Activated T-cell treated with anti-CD3 and anti-CD28 coated beads, Interleukin-2, amount 50 U/mL, for 4 hours (primary cell): ENCODE measurements around the gene KCNQ1. TPM values are rescaled to one million over a fixed set of nuclear protein-coding genes. Genes with fewer than 3 reads are reported as not detected.

ENCODE experiments used
- ATAC-seq, 2 donors: fragments of 200-7000 bp; cut with Tn5 transposase; one replicate each; pipeline ENCODE4 v1.10.0; 2021
- DNase-seq: peaks from one replicate; pipeline ENCODE4 v3.0.0-alpha.2; 2020
- H3K27me3 Mint-ChIP-seq: one replicate; pipeline ENCODE4 v1.8.0; 2021; ENCODE audit warnings: low read depth, mixed read lengths
- H3K36me3 Mint-ChIP-seq: one replicate; pipeline ENCODE4 v1.8.0; 2022; ENCODE audit warnings: mixed read lengths; ENCODE audit not compliant: insufficient read depth
- H3K4me1 Mint-ChIP-seq: one replicate; pipeline ENCODE4 v1.8.0; 2021; ENCODE audit warnings: low read depth, mixed read lengths
- H3K4me3 Mint-ChIP-seq: one replicate; pipeline ENCODE4 v1.8.0; 2021; ENCODE audit warnings: mild to moderate bottlenecking, moderate library complexity, mixed read lengths
- H3K9me3 Mint-ChIP-seq: one replicate; pipeline ENCODE4 v1.8.0; 2021; ENCODE audit warnings: mixed read lengths
- total RNA-seq, 3 donors: library from RNA; stranded (reverse); gene quantifications; one replicate each; pipeline ENCODE4 v1.2.1, GENCODE V29; 2021

KCNQ1 gene
- total RNA-seq, 3 donors from 2014 or later = 2.3 to 3.0 (median 2.8) TPM

DNA sequence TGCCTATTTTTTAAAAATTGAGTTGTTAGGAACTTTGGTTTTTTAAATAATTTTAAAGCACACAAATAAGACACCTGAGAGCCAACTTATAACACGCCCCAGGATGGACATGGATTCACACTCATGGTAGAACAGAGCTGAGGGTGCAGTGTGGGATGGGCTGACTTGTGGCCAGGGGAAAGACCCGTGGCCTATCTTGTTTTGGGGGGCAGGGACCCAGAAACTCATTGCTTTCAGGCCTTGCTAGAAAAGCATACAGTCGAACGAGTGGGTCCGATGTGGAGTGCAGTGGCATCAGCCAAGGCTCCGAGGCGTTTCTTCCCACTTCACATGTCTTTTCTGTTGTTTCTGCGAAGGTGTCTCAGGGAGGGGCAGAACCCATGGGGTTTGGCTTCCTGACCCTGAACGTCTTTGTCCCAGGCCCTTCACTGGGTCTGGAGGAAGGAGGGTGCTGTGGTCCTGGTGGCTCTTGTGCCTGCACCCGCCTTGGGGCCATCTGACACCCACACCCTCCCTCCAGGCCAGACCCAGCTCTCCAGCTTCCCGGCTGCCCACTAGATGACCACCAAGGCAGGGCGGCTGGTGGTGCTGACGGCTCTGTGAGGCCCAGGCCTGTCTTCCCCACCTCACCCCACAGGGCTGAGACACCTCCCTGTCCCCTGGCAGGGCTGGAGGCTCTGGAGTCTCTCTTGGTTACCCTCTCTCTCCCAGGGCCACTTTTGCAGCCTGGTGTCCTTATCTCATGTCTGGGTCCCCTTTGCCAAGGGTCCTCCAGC is 120.8 kb downstream of the KCNQ1 start:
- Mint-ChIP-seq H3K4me1 (no peaks in the 10 kb centered on the region), H3K36me3 (no peaks in the 10 kb centered on the region), H3K9me3 (no peaks in the 10 kb centered on the region), H3K4me3 (no peak overlapping the region), H3K27me3 (no peaks in the 10 kb centered on the region)
- no peak for ATAC-seq
- DNase-seq = no peak

DNA sequence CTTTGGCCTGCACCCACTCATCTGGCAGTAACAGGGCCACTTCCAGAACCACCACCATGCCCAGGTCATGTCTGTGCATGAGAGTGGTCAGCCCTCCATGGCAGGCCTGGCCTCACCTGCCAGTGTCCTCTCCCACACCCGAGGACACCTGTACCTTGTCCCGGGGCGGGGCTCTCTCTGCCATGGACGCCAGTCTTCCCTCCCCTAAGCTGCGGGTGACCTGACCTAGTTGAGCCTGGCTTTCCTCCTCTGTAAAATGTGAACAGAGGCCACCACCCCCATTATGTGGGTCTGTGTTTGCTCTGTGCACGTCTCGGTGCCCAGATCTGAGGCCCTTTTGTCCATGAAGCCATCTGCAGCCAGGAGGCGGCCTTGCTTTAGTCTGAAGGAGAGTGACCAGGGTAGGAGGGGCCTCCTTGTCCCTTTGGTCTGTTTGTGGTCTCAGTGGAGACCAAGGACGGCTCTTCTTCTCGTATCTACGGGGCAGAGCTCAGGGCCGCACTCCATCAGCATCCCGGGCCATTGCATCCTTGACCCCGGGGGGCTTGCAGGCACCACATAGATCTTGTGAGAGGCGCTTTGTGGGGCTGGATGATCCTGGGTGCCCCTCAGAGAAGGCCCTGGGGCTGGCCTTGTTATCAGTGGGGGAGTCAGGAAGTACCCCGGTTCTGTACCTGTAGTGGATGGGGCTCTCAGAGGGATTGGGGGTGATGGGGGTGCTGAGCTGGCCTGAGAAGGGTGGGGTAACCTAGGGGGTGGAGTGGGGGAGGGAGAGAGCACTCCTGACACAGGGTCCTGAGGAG is 121.6 kb downstream of the KCNQ1 start:
- no peaks in the 10 kb centered on the region for H3K4me1 Mint-ChIP-seq
- H3K4me3 Mint-ChIP-seq = no peak overlapping the region
- ATAC-seq = no peak
- H3K9me3 Mint-ChIP-seq = no peaks in the 10 kb centered on the region
- H3K36me3 Mint-ChIP-seq = no peaks in the 10 kb centered on the region
- no peaks in the 10 kb centered on the region for H3K27me3 Mint-ChIP-seq
- DNase-seq = no peak

DNA sequence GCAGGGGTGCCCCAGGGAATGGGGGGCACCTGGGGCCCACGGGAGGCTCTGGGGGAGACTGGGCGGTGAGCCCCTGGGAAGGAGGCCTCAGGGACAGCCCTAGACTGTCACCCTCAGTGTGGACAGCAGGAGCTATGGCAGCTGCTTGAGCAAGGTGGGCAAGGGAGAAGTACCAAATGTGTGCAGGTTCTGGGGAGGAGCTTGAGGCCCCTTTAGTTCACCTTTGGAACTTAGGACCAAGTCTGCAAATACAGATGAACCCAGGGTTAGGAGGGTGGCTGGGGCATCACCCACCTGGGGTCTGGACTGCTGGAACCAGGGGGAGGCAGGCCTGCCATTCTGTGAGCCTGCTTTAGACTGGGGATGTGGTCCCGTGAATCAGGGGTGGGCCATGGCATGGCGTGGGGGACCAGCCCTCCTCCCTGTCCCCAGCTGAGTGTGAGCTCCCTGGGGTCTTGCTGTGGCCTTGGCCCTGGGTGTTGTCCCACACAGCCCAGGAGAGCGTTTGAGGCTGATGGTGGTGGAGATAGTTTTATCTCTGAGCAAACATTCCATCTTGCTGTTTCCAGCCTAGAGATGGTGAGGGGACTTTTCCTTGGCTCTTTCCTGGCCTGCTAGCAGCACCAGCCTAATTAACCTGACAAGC is 122.3 kb downstream of the KCNQ1 start:
- no peak for DNase-seq
- no peak for ATAC-seq
- no peak overlapping the region for H3K4me3 Mint-ChIP-seq
- no peaks in the 10 kb centered on the region for H3K9me3 Mint-ChIP-seq
- no peaks in the 10 kb centered on the region for H3K4me1 Mint-ChIP-seq
- no peaks in the 10 kb centered on the region for H3K27me3 Mint-ChIP-seq
- no peaks in the 10 kb centered on the region for H3K36me3 Mint-ChIP-seq

DNA sequence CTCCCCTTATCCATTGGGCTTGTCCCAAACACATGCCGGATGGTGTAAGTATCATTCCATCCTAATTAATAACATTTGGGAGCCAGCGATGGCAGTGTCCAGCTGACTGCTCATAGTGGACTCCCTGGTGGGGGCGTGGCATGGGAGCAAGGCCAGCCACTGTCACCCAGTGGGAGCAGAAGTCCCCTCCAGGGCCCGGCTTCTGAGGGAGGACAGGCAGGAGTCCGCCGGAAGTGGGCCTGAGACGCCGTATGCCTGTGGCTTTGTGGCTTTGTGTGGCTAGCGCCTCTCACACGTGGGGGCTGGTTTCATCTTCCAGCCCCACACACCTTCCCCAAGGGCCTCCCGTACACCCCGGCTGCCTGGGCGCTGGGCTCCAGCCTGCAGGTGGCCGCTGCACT is 124.5 kb downstream of the KCNQ1 start:
- ATAC-seq = no peak
- DNase-seq = no peak
- no peaks in the 10 kb centered on the region for H3K27me3 Mint-ChIP-seq
- H3K4me1 Mint-ChIP-seq = no peaks in the 10 kb centered on the region
- H3K36me3 Mint-ChIP-seq = no peaks in the 10 kb centered on the region
- no peaks in the 10 kb centered on the region for H3K9me3 Mint-ChIP-seq
- no peak overlapping the region for H3K4me3 Mint-ChIP-seq

DNA sequence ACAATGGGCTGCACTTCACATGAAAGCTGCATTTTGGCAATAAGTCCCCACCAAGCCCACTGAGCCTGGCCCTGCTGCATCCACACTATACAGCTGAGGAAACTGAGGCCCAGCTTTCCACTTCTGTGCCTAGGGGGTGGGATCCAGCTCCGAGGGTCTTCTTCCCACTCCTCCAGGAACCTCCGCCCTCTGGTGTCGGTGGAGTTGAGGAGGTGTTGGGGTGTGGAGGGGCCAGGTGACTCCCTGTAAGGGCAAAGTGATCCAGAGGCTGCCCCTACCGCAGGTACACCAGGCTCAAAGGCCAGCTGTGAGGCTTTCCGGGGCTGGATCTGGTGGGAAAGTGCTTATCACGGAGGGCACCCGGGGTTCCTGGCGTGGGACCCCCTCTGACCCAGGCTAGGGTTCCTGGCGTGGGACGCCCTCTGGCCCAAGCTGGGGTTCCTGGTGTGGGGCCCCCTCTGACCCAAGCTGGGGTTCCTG is 125.0 kb downstream of the KCNQ1 start:
- H3K36me3 Mint-ChIP-seq = no peaks in the 10 kb centered on the region
- no peaks in the 10 kb centered on the region for H3K9me3 Mint-ChIP-seq
- H3K4me3 Mint-ChIP-seq = no peak overlapping the region
- ATAC-seq (no peak), DNase-seq (no peak)
- H3K27me3 Mint-ChIP-seq = no peaks in the 10 kb centered on the region
- no peaks in the 10 kb centered on the region for H3K4me1 Mint-ChIP-seq

DNA sequence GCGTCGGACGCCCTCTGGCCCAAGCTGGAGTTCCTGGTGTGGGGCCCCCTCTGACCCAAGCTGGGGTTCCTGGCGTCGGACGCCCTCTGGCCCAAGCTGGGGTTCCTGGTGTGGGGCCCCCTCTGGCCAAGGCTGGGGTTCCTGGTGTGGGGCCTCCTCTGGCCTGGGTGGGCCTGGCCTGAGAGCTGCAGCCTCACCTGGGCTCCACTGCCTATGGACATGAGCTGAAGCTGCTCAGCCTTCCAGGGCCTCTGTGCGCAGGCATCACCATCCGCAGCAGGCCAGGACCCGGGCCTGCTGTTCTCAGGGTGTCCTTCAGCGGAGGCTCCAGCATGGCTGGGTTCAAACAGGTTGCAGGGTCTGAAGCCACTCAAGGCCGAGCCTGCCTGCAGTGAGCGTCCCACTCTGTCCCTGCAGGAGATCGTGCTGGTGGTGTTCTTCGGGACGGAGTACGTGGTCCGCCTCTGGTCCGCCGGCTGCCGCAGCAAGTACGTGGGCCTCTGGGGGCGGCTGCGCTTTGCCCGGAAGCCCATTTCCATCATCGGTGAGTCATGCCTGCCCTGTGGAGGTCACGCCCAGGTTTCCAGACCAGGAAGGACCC is 125.5 kb downstream of the KCNQ1 start:
- no peaks in the 10 kb centered on the region for H3K4me1 Mint-ChIP-seq
- H3K4me3 Mint-ChIP-seq = no peak overlapping the region
- DNase-seq (no peak), ATAC-seq (no peak)
- H3K27me3 Mint-ChIP-seq = no peaks in the 10 kb centered on the region
- H3K9me3 Mint-ChIP-seq = no peaks in the 10 kb centered on the region
- H3K36me3 Mint-ChIP-seq = no peaks in the 10 kb centered on the region

DNA sequence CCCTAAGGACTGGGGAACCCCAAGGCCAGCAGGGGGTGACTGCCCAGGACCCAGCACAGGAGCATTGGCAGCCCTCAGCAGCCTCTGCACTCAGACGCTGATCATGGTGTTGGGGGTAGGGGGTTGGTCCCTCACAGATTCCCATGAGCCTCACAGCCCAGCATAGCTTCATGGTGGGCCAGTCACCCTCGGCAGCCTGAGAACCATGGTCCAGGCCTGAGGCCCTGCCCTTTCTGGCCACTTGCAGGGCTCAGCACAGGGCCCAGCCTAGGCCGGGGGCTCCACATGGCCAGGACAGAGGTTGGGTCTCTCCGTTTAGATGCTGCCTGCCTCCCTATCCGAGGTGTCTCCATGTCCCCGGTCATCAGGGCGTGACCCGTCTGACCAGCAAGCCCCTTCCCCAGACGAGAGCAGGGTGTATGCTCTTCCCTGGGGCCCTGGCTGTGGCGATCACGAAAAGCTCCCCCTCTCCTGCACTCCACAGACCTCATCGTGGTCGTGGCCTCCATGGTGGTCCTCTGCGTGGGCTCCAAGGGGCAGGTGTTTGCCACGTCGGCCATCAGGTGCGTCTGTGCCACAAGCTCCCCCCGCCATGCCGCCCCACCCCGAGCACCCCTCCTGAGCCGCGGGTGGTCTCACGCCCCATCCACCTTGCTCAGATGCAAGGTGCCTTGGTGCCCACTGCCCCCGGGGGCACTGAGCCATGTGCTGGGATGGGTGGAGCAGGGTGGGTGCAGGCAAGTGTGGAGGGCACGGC is 126.2 kb downstream of the KCNQ1 start:
- DNase-seq = no peak
- ATAC-seq = no peak
- no peaks in the 10 kb centered on the region for H3K36me3 Mint-ChIP-seq
- H3K4me1 Mint-ChIP-seq = no peaks in the 10 kb centered on the region
- no peaks in the 10 kb centered on the region for H3K9me3 Mint-ChIP-seq
- no peak overlapping the region for H3K4me3 Mint-ChIP-seq
- H3K27me3 Mint-ChIP-seq = no peaks in the 10 kb centered on the region

DNA sequence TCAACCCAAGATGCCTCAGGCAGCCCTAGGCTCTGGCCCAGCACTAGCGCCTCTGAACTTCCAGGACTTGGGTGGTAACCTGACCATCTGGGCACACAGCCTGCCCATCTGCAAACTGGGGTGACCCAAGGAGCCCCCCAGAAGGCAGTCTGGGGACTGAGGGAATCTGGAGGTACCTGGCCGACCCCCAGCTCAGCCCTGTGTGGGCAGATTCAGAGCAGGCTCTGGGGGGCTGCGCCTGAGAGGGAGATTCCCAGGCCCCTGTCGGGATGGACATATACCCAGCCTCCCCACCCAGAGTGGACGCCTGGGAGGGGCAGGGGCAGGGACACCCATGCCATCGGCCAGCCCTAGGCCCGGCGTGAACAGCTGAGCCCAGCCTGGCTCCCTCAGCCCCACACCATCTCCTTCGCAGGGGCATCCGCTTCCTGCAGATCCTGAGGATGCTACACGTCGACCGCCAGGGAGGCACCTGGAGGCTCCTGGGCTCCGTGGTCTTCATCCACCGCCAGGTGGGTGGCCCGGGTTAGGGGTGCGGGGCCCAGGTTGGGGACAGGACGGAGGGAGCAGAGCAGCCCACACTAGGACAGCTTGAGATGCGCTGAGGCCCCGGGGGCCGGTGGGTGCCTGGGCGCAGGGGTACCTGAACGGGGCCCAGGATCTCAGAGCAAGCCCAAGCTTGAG is 126.9 kb downstream of the KCNQ1 start:
- no peaks in the 10 kb centered on the region for H3K9me3 Mint-ChIP-seq
- DNase-seq (no peak), ATAC-seq (no peak)
- H3K27me3 Mint-ChIP-seq = no peaks in the 10 kb centered on the region
- H3K36me3 Mint-ChIP-seq = no peaks in the 10 kb centered on the region
- no peaks in the 10 kb centered on the region for H3K4me1 Mint-ChIP-seq
- no peak overlapping the region for H3K4me3 Mint-ChIP-seq

DNA sequence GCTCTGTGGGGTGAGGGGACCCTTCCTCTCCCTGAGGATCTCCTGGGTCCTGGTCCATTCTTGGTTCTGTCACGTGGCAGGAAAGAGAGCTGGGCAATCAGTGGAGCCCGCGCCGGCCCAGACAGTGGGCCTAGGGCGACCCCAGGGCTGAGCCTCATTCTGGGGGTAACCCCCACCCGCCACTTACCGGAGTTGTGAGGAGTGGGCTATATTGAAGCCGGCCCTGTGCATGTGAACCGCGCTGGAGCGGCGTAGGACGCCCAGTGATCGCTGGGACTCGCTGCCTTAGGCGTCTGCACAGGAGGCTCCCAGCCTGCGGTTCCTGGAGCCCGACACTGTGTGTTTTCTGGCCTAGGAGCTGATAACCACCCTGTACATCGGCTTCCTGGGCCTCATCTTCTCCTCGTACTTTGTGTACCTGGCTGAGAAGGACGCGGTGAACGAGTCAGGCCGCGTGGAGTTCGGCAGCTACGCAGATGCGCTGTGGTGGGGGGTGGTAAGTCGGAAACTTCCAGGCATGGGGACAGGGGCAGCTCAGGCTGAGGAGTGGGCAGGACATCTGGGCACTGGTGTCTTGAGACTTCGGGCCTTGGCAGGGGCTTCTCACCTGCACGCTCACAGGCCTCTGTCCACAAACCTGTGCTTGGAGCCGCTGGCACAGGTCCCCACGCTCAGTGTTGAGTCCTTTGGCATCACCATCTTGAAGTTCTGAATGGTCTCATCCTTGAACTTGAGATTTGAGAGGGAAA is 127.9 kb downstream of the KCNQ1 start:
- no peak for DNase-seq
- no peaks in the 10 kb centered on the region for H3K4me1 Mint-ChIP-seq
- no peak overlapping the region for H3K4me3 Mint-ChIP-seq
- H3K9me3 Mint-ChIP-seq = no peaks in the 10 kb centered on the region
- H3K27me3 Mint-ChIP-seq = no peaks in the 10 kb centered on the region
- ATAC-seq = no peak
- H3K36me3 Mint-ChIP-seq = no peaks in the 10 kb centered on the region

DNA sequence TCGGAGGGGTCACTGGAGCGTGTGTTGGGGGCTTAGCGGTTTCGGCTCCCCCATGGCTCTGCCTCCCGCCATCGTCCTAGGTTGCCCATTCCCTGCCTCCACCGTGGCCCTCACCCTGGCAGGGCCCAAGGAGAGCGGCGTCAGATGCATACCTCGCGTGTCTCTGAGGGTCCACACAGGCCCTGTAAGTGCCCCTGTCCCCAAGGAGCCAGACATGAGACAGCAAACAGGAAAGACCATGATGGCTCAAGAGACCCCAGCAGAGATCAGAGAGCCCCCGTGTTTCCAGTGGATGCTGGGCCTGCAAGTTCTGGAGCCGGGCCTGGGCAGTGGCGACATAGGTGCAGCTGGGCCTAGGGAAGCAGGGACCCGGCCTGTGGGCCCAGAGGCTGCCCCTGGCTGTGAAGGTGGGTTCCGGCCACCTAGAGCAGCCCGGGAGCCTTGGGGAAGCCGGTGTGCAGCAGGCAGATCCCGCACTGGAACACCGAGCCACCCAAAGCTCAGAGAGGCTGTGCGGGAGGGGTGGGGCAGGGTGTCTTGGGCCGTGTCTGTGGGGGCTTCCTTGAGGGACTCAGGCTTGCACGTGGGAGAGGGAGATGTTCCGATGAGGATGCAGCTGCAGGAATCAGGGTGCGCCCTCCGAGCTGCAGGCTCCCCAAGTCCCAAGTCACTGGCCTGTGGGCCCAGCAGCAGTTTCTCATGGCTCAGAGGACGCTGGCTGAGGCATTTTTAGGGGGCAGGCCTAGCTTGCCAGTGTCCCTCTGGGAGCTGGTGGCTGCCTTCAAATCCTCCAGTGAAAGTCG is 128.6 kb downstream of the KCNQ1 start:
- no peak overlapping the region for H3K4me3 Mint-ChIP-seq
- ATAC-seq (no peak), DNase-seq (no peak)
- H3K36me3 Mint-ChIP-seq = no peaks in the 10 kb centered on the region
- H3K27me3 Mint-ChIP-seq = no peaks in the 10 kb centered on the region
- no peaks in the 10 kb centered on the region for H3K4me1 Mint-ChIP-seq
- H3K9me3 Mint-ChIP-seq = no peaks in the 10 kb centered on the region

DNA sequence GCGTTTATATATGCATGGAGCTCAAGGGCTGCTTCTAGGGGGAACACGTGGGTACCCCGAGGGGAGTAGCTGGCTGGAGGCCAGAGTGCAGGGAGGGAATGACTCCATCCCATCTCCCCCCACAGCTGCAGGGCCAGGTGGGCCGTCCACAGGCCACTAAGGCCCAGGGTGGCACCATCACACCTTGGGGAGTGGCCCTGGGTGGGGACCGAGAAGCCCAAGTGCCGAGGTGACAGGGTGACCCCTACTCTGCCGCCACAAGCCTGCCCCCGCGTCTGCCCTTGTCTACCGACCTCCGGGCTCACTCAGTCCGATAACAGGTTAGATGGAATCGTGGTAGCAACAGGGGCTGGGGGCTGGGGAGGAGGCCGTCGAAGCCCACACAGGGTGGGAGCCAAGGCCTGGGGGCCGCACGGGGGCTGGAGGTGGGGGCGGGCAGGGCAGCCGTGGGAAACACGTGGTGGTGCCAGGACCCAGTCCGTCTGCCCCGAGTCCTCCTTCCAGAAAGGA is 129.3 kb downstream of the KCNQ1 start:
- no peak for DNase-seq
- no peak overlapping the region for H3K4me3 Mint-ChIP-seq
- no peaks in the 10 kb centered on the region for H3K9me3 Mint-ChIP-seq
- no peaks in the 10 kb centered on the region for H3K36me3 Mint-ChIP-seq
- no peaks in the 10 kb centered on the region for H3K4me1 Mint-ChIP-seq
- no peaks in the 10 kb centered on the region for H3K27me3 Mint-ChIP-seq
- no peak for ATAC-seq
